NCI-H2227 treated with DMSO at 0.1 percent for 48 hours (cell line): ENCODE data around the gene PRSS53.

Source experiments
- DNase-seq: peaks from one replicate; lab custom pipeline; 2025; lab: John Stamatoyannopoulos, UW

The PRSS53 gene

GRCh38 chr16:31042866-31043265 lies 45.9 kb downstream of the PRSS53 start:
- no peak for DNase-seq

GRCh38 chr16:31038993-31039392 lies 49.8 kb downstream of the PRSS53 start:
- DNase-seq = no peak

- DNase-seq = no peak
Measured at GRCh38 chr16:31036691-31037090, 52.1 kb downstream of the PRSS53 start.

- peak; percentile 80 for DNase-seq
Measured at GRCh38 chr16:31033709-31034492, 54.8 kb downstream of the PRSS53 start.
